ENCODE data around the gene SH3D19. TPM values are rescaled to one million over a fixed set of nuclear protein-coding genes. Genes with fewer than 3 reads are reported as not detected.
A peak's percentile ranks its signal among the peaks of the same experiment; 100 is the strongest.

The SH3D19 gene
- total RNA-seq, 4 donors from 2014 or later = 35.1 to 113 (median 38.6) TPM

DNA sequence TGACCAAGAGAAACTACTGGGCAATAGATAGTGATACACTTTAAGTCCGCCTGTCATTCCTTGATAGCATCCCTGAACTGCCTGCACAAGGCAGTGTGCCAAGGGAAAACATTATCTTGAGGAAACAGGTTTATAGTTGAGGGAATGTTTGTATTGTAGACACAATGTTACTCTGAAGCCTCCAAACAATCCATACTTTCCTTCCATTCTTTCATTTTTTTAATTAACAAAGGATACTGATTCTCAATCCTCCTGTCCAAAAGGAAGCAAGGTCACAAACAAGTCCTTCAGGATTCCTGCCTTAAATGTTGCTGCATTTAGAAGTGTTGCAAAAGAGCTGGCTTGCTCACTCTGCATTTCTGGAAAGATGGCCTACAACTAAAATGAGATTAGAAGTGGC lies 110.1 kb downstream of the SH3D19 start:
- no peaks in the 10 kb centered on the region for H3K9me3 ChIP-seq
- TF ChIP-seq POLR2A (IDR thresholded peaks at IDR 0.05) = no peak
- no peak for TF ChIP-seq CTCF (IDR thresholded peaks at IDR 0.05)
- H3K27ac ChIP-seq = peak overlapping the region in 2 of 4 donors; percentile 21 to 48
- DNase-seq = no peak
- 89% methylated on average over 1 of the region's 1 CpG for WGBS, 2 donors
- intact Hi-C loops (cut with DNase I) = no loop called here
- H3K4me3 ChIP-seq = no peak overlapping the region
- peaks cover 0 to 22% (median 8%) of the 10 kb centered on the region in 3 donors for H3K4me1 ChIP-seq
- no peaks in the 10 kb centered on the region for H3K27me3 ChIP-seq
- H3K36me3 ChIP-seq = no peaks in the 10 kb centered on the region

GRCh38 chr4:151207868-151208267 lies 117.5 kb downstream of the SH3D19 start:
- 85 to 91% methylated on average over 1 of the region's 1 CpG for WGBS, 2 donors

DNA sequence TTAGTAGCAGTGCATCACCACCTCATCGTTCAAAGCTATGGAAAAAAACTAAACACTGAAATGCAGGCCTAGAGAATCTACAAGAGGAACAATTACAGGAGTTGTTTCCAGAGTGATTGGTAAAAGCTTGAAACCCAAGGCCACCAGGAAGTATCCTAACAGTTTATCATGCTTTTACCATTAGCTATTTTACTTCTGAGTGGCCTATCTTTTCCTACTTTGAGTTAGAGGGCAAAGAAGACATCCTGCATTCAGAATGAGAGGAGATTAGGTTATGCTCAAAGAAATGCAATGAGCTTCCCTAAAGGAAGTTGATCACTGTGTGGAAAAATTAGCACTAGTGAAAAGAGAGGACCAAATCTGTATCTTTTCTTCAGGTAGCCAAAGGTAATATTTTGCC lies 118.2 kb downstream of the SH3D19 start:
- no peak for DNase-seq
- Histone ChIP-seq H3K4me1 (peaks cover 0 to 48% (median 20%) of the 10 kb centered on the region in 3 donors), H3K9me3 (no peaks in the 10 kb centered on the region), H3K4me3 (no peak overlapping the region), H3K36me3 (peaks cover 0 to 6% (median 0%) of the 10 kb centered on the region in 3 donors), H3K27me3 (no peaks in the 10 kb centered on the region), H3K27ac (peak overlapping the region in 2 of 4 donors; percentile 12 to 49)
- WGBS, 2 donors = 33 to 73% methylated on average over 1 of the region's 1 CpG
- TF ChIP-seq CTCF (IDR thresholded peaks at IDR 0.05) (no peak), POLR2A (IDR thresholded peaks at IDR 0.05) (no peak)
- intact Hi-C loops (cut with DNase I) = no loop called here

More at GRCh38 chr4:151207868-151208267, 117.5 kb downstream of the SH3D19 start:
- peaks cover 0 to 43% (median 20%) of the 10 kb centered on the region in 3 donors for H3K4me1 ChIP-seq
- peaks cover 0 to 6% (median 0%) of the 10 kb centered on the region in 3 donors for H3K36me3 ChIP-seq
- no peak for DNase-seq
- intact Hi-C loops (cut with DNase I) = no loop called here
- H3K4me3 ChIP-seq = no peak overlapping the region
- no peaks in the 10 kb centered on the region for H3K9me3 ChIP-seq
- TF ChIP-seq CTCF (IDR thresholded peaks at IDR 0.05) (no peak), POLR2A (IDR thresholded peaks at IDR 0.05) (no peak)
- H3K27ac ChIP-seq = no peak overlapping the region
- no peaks in the 10 kb centered on the region for H3K27me3 ChIP-seq

DNA sequence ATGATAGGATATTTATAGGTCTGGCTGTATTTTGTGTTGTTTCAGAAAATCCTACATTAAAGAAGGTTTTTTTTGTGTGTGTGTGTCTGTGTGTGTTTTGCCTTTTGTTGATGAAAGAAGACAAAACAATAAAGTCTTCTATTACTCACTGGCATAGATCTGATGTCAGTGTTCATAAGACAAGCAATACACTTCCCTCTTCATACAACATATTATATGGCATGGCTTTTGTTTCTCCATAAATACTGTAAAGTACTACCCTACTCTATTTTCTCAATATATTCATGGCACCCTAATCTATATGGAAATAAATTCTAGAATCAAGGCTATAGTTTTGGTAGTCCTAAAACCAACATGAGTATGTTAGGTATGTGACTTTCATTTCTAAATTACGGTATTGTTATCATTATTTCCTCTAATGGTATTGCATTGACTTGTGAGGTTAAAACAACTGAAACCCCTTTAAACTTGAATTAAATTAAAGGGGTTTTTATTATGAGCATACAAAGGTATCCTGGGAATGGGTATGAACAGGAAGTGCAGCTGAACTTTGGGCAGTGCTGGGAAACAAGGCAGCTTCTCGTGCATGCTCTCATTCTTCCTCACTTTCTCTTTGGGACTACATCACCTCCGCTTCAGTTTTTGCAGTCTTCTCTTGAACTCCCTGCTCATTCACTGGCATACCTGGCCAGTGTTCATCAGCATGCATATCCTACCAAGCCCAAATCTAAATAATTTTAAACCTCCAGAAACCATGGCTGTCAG lies 119.0 kb downstream of the SH3D19 start:
- TF ChIP-seq POLR2A (IDR thresholded peaks at IDR 0.05) (no peak), CTCF (IDR thresholded peaks at IDR 0.05) (no peak)

GRCh38 chr4:151205722-151206121 lies 119.7 kb downstream of the SH3D19 start:
- DNase-seq = no peak
- peaks cover 0 to 52% (median 20%) of the 10 kb centered on the region in 3 donors for H3K4me1 ChIP-seq

More for the DNA sequence above, 119.0 kb downstream of the SH3D19 start:
- Histone ChIP-seq H3K36me3 (peaks cover 0 to 6% (median 0%) of the 10 kb centered on the region in 3 donors), H3K27ac (peak overlapping the region in 3 of 4 donors; percentile 28 to 49 (median 30)), H3K27me3 (no peaks in the 10 kb centered on the region), H3K9me3 (no peaks in the 10 kb centered on the region), H3K4me3 (no peak overlapping the region), H3K4me1 (peaks cover 0 to 52% (median 20%) of the 10 kb centered on the region in 3 donors)
- DNase-seq = no peak
- intact Hi-C loops (cut with DNase I) = no loop called here
- WGBS, 2 donors = 39 to 40% methylated on average over 3 of the region's 3 CpGs

More at GRCh38 chr4:151205722-151206121, 119.7 kb downstream of the SH3D19 start:
- intact Hi-C loops (cut with DNase I) = no loop called here
- H3K4me3 ChIP-seq = no peak overlapping the region
- H3K9me3 ChIP-seq = no peaks in the 10 kb centered on the region
- peaks cover 0 to 6% (median 0%) of the 10 kb centered on the region in 3 donors for H3K36me3 ChIP-seq
- no peaks in the 10 kb centered on the region for H3K27me3 ChIP-seq
- no peak for TF ChIP-seq POLR2A (IDR thresholded peaks at IDR 0.05)
- no peak for TF ChIP-seq CTCF (IDR thresholded peaks at IDR 0.05)
- peak overlapping the region in 3 of 4 donors; percentile 28 to 49 (median 30) for H3K27ac ChIP-seq
- 23 to 24% methylated on average over 1 of the region's 1 CpG for WGBS, 2 donors

Data from esophagus squamous epithelium (tissue), 5 donors.